Common myeloid progenitor, CD34-positive (primary cell): ENCODE measurements around the gene CLDN14.

Experiments
- CTCF ChIA-PET: fragments of 350-600 bp; sonication (Branson Sonifier 250); formaldehyde crosslinking; loops from one replicate; lab custom pipeline; 2021; ENCODE audit warnings: antibody characterized with exemption; lab: Charles Lee
- POLR2A ChIA-PET: fragments of 350-600 bp; sonication (Branson Sonifier 250); formaldehyde crosslinking; loops from one replicate; lab custom pipeline; 2021; ENCODE audit warnings: antibody characterized with exemption; lab: Charles Lee
- DNase-seq, 3 donors: peaks; one replicate each; pipeline versions ENCODE4 v3.0.0 to v3.0.0-alpha.2; 2013
- H3K27ac ChIP-seq, 2 experiments: 1 replicate in 1 of 2; 2 replicates in 1 of 2; pipeline ENCODE4 v1.7.0; 2013; ENCODE audit warnings: inconsistent platforms in 2 of 2, low read length in 2 of 2, mild to moderate bottlenecking in 2 of 2, low read depth in 1 of 2, moderate library complexity in 1 of 2; ENCODE audit not compliant: severe bottlenecking in 2 of 2, insufficient read depth in 1 of 2, poor library complexity in 1 of 2
- H3K27me3 ChIP-seq, 5 experiments: replicated peaks in 2 of 5; 1 replicate in 3 of 5; 2 replicates in 2 of 5; pipeline versions ENCODE4 v1.6.1 to v1.7.0; 2013; ENCODE audit warnings: low read length in 4 of 5, mild to moderate bottlenecking in 2 of 5, moderate library complexity in 2 of 5, inconsistent platforms in 1 of 5; ENCODE audit not compliant: insufficient read depth in 5 of 5, control insufficient read depth in 4 of 5
- H3K36me3 ChIP-seq, 4 experiments: 1 replicate in 2 of 4; 2 replicates in 2 of 4; pipeline versions ENCODE4 v1.6.1 to v1.7.0; 2013; ENCODE audit warnings: low read length in 3 of 4, control low read depth in 1 of 4, mild to moderate bottlenecking in 1 of 4; ENCODE audit not compliant: control insufficient read depth in 4 of 4, insufficient read depth in 4 of 4
- H3K4me1 ChIP-seq, 4 experiments: 1 replicate in 3 of 4; 2 replicates in 1 of 4; pipeline versions ENCODE4 v1.6.1 to v1.7.1; 2013; ENCODE audit warnings: low read length in 3 of 4, mild to moderate bottlenecking in 3 of 4, control low read depth in 1 of 4, inconsistent platforms in 1 of 4, moderate library complexity in 1 of 4; ENCODE audit not compliant: control insufficient read depth in 4 of 4, insufficient read depth in 4 of 4; ENCODE audit errors: control extremely low read depth in 1 of 4
- H3K4me3 ChIP-seq, 7 experiments: 1 replicate in 4 of 7; 2 replicates in 3 of 7; pipeline versions ENCODE4 v1.5.1 to v1.7.0; 2013; ENCODE audit warnings: mild to moderate bottlenecking in 7 of 7, low read length in 6 of 7, moderate library complexity in 6 of 7, inconsistent platforms in 2 of 7, low read depth in 2 of 7, control low read depth in 1 of 7; ENCODE audit not compliant: insufficient read depth in 4 of 7, control insufficient read depth in 1 of 7; ENCODE audit errors: extremely low read depth in 1 of 7
- H3K9me3 ChIP-seq, 5 experiments: 1 replicate in 4 of 5; 2 replicates in 1 of 5; pipeline versions ENCODE4 v1.6.1 to v1.7.1; 2013; ENCODE audit warnings: low read length in 4 of 5, mild to moderate bottlenecking in 2 of 5, inconsistent platforms in 1 of 5, low read depth in 1 of 5, moderate library complexity in 1 of 5; ENCODE audit not compliant: control insufficient read depth in 4 of 5, insufficient read depth in 2 of 5; ENCODE audit errors: control extremely low read depth in 1 of 5
- WGBS: methylation state at CpG from one replicate; pipeline ENCODE4 v1.1.5; 2013; ENCODE audit not compliant: insufficient coverage; 5-methylcytosine and 5-hydroxymethylcytosine counted together

The CLDN14 gene

GRCh38 chr21:36489103-36489775, 9.3 kb upstream of the CLDN14 start:
- no peak for DNase-seq
- POLR2A ChIA-PET, result no interaction called here
- 92% methylated on average over 9 of the region's 10 CpGs for WGBS
- no peak overlapping the region for H3K4me3 ChIP-seq
- H3K27ac ChIP-seq, result no peak overlapping the region
- CTCF ChIA-PET, result interaction anchor here (1.1 to 2.7 kb wide), 4 partner anchors 11 to 69 kb away, joined by 3 to 11 read pairs (median 7); no protein-coding TSS in a partner anchor
- H3K27me3 ChIP-seq, result no peaks in the 10 kb centered on the region
- H3K9me3 ChIP-seq, result no peaks in the 10 kb centered on the region
- H3K36me3 ChIP-seq, result no peaks in the 10 kb centered on the region
- H3K4me1 ChIP-seq, result peaks cover 0 to 8% (median 6%) of the 10 kb centered on the region in 4 experiments

- Histone ChIP-seq H3K4me3 (no peak overlapping the region), H3K27me3 (no peaks in the 10 kb centered on the region), H3K36me3 (no peaks in the 10 kb centered on the region), H3K9me3 (no peaks in the 10 kb centered on the region), H3K27ac (no peak overlapping the region), H3K4me1 (peaks cover 0 to 8% (median 6%) of the 10 kb centered on the region in 4 experiments)
- peak; percentile 47 to 91 (median 86) for DNase-seq
- 34% methylated on average over 4 of the region's 6 CpGs for whole genome bisulfite sequencing
- ChIA-PET CTCF (interaction anchor here (1.3 to 2.7 kb wide), 3 partner anchors 10 to 18 kb away, joined by 3 to 8 read pairs (median 5); no protein-coding TSS in a partner anchor), POLR2A (interaction anchor here (0.7 kb wide), 2 partner anchors 58 to 131 kb away, joined by 3 to 4 read pairs; no protein-coding TSS in a partner anchor)
Measured at GRCh38 chr21:36487641-36488307, 7.9 kb upstream of the CLDN14 start.

- no peaks in the 10 kb centered on the region for H3K36me3 ChIP-seq
- no peak overlapping the region for H3K27ac ChIP-seq
- POLR2A ChIA-PET, result interaction anchor here (0.6 kb wide), 1 partner anchor 65 kb away, joined by 3 read pairs; no protein-coding TSS in a partner anchor
- peaks cover 0 to 8% (median 6%) of the 10 kb centered on the region in 4 experiments for H3K4me1 ChIP-seq
- no peak for DNase-seq
- H3K9me3 ChIP-seq, result no peaks in the 10 kb centered on the region
- H3K27me3 ChIP-seq, result no peaks in the 10 kb centered on the region
- no peak overlapping the region for H3K4me3 ChIP-seq
- WGBS, result 97% methylated on average over 9 of the region's 9 CpGs
- CTCF ChIA-PET, result interaction anchor here (1.3 kb wide), 1 partner anchor 17 kb away, joined by 5 read pairs; no protein-coding TSS in a partner anchor
Measured at GRCh38 chr21:36486246-36486645, 6.3 kb upstream of the CLDN14 start.

GRCh38 chr21:36485476-36485875, 5.6 kb upstream of the CLDN14 start:
- H3K27me3 ChIP-seq, result no peaks in the 10 kb centered on the region
- H3K4me1 ChIP-seq, result peaks cover 0 to 8% (median 6%) of the 10 kb centered on the region in 4 experiments
- ChIA-PET CTCF (no interaction called here), POLR2A (no interaction called here)
- no peaks in the 10 kb centered on the region for H3K36me3 ChIP-seq
- 97% methylated on average over 7 of the region's 7 CpGs for WGBS
- no peak overlapping the region for H3K4me3 ChIP-seq
- no peak overlapping the region for H3K27ac ChIP-seq
- no peak for DNase-seq
- no peaks in the 10 kb centered on the region for H3K9me3 ChIP-seq

- 96% methylated on average over 10 of the region's 10 CpGs for WGBS
- peaks cover 0 to 7% (median 6%) of the 10 kb centered on the region in 4 experiments for H3K4me1 ChIP-seq
Measured at GRCh38 chr21:36483095-36483494, 3.2 kb upstream of the CLDN14 start.

GRCh38 chr21:36482673-36483072, 2.8 kb upstream of the CLDN14 start:
- no peaks in the 10 kb centered on the region for H3K27me3 ChIP-seq
- no peak overlapping the region for H3K4me3 ChIP-seq
- no peak for DNase-seq
- H3K4me1 ChIP-seq, result peaks cover 0 to 3% (median 2%) of the 10 kb centered on the region in 4 experiments
- ChIA-PET CTCF (no interaction called here), POLR2A (no interaction called here)
- no peak overlapping the region for H3K27ac ChIP-seq
- H3K36me3 ChIP-seq, result no peaks in the 10 kb centered on the region
- no peaks in the 10 kb centered on the region for H3K9me3 ChIP-seq
- WGBS, result 100% methylated on average over 2 of the region's 4 CpGs

More at GRCh38 chr21:36483095-36483494, 3.2 kb upstream of the CLDN14 start:
- no peaks in the 10 kb centered on the region for H3K36me3 ChIP-seq
- no peaks in the 10 kb centered on the region for H3K9me3 ChIP-seq
- ChIA-PET CTCF (no interaction called here), POLR2A (no interaction called here)
- no peak overlapping the region for H3K4me3 ChIP-seq
- DNase-seq, result no peak
- no peak overlapping the region for H3K27ac ChIP-seq
- no peaks in the 10 kb centered on the region for H3K27me3 ChIP-seq

GRCh38 chr21:36482181-36482580, 2.3 kb upstream of the CLDN14 start:
- POLR2A ChIA-PET, result no interaction called here
- Histone ChIP-seq H3K4me1 (no peaks in the 10 kb centered on the region), H3K9me3 (no peaks in the 10 kb centered on the region), H3K27ac (no peak overlapping the region), H3K36me3 (no peaks in the 10 kb centered on the region), H3K4me3 (no peak overlapping the region), H3K27me3 (no peaks in the 10 kb centered on the region)
- DNase-seq, result no peak
- WGBS, result 73% methylated on average over 3 of the region's 4 CpGs
- CTCF ChIA-PET, result no interaction called here
